NCI-H345 (cell line): ENCODE data around the gene ZGRF1.
"Not testable (repeated sequence)": the region's sequence is repeated elsewhere in the genome, so short reads cannot be mapped to it uniquely, and the experiment has no call there.

Experiments
- DNase-seq: peaks from one replicate; lab custom pipeline; 2025; lab: John Stamatoyannopoulos, UW

The ZGRF1 gene

GRCh38 chr4:112644595-112645535 lies 8.2 kb upstream of the ZGRF1 start:
- not testable (repeated sequence) for DNase-seq

- no peak for DNase-seq
Observed at GRCh38 chr4:112642526-112642925, 5.8 kb upstream of the ZGRF1 start.

GRCh38 chr4:112637552-112637866 lies 800 bp upstream of the ZGRF1 start:
- no peak for DNase-seq

GRCh38 chr4:112633477-112634235 lies 3.1 kb downstream of the ZGRF1 start:
- DNase-seq, result peak; percentile 6

GRCh38 chr4:112626228-112626627 lies 10.5 kb downstream of the ZGRF1 start:
- DNase-seq, result no peak

- no peak for DNase-seq
Observed at GRCh38 chr4:112616984-112617383, 19.7 kb downstream of the ZGRF1 start.

GRCh38 chr4:112612814-112613213 lies 23.9 kb downstream of the ZGRF1 start:
- not testable (repeated sequence) for DNase-seq

- DNase-seq, result peak; percentile 30
Observed at GRCh38 chr4:112604589-112604988, 32.1 kb downstream of the ZGRF1 start.

GRCh38 chr4:112594993-112595392 lies 41.7 kb downstream of the ZGRF1 start:
- DNase-seq, result no peak

- DNase-seq, result no peak
Observed at GRCh38 chr4:112593438-112594133, 43.1 kb downstream of the ZGRF1 start.

GRCh38 chr4:112592717-112593116 lies 44.0 kb downstream of the ZGRF1 start:
- DNase-seq, result no peak

- DNase-seq, result no peak
Observed at GRCh38 chr4:112591593-112591992, 45.1 kb downstream of the ZGRF1 start.

GRCh38 chr4:112589206-112589605 lies 47.5 kb downstream of the ZGRF1 start:
- DNase-seq, result no peak

GRCh38 chr4:112585977-112586736 lies 50.6 kb downstream of the ZGRF1 start:
- DNase-seq, result no peak

GRCh38 chr4:112567536-112567935 lies 69.2 kb downstream of the ZGRF1 start:
- no peak for DNase-seq

GRCh38 chr4:112564706-112565270 lies 71.9 kb downstream of the ZGRF1 start:
- no peak for DNase-seq

GRCh38 chr4:112563431-112564200 lies 73.1 kb downstream of the ZGRF1 start:
- DNase-seq, result no peak

GRCh38 chr4:112562254-112562879 lies 74.3 kb downstream of the ZGRF1 start:
- no peak for DNase-seq

GRCh38 chr4:112560084-112560483 lies 76.6 kb downstream of the ZGRF1 start:
- DNase-seq, result no peak

- DNase-seq, result no peak
Observed at GRCh38 chr4:112559053-112559452, 77.7 kb downstream of the ZGRF1 start.
